Neural progenitor cell (in vitro differentiated cells): ENCODE measurements around the gene TSPYL1. TPM values are rescaled to one million over a fixed set of nuclear protein-coding genes. Genes with fewer than 3 reads are reported as not detected.
"Not testable (repeated sequence)": the region's sequence is repeated elsewhere in the genome, so short reads cannot be mapped to it uniquely, and the experiment has no call there.

Experiments used
- DNase-seq: peaks from one replicate; pipeline ENCODE4 v3.0.0-alpha.2; 2016; ENCODE audit warnings: low spot score
- H2AFZ ChIP-seq: fragments of 200-600 bp; sonication (generic); replicated peaks from 2 replicates; pipeline ENCODE4 v1.6.1; 2016; ENCODE audit warnings: antibody characterized with exemption
- H3F3A ChIP-seq: fragments of 200-600 bp; sonication (generic); 2 replicates; pipeline ENCODE4 v1.6.1; 2016; ENCODE audit warnings: antibody characterized with exemption, low read depth
- H3K27ac ChIP-seq: fragments of 200-600 bp; sonication (generic); 2 replicates; pipeline ENCODE4 v1.5.1; 2016; ENCODE audit warnings: mild to moderate bottlenecking
- H3K27me3 ChIP-seq: fragments of 200-600 bp; sonication (generic); 2 replicates; pipeline ENCODE4 v1.6.1; 2016; ENCODE audit warnings: mild to moderate bottlenecking, moderate library complexity
- H3K36me3 ChIP-seq: fragments of 200-600 bp; sonication (generic); 2 replicates; pipeline ENCODE4 v1.5.1; 2016
- H3K4me1 ChIP-seq: fragments of 200-600 bp; sonication (generic); 2 replicates; pipeline ENCODE4 v1.6.1; 2016; ENCODE audit warnings: mixed run types
- H3K4me2 ChIP-seq: fragments of 200-600 bp; sonication (generic); 2 replicates; pipeline ENCODE4 v1.6.1; 2016
- H3K4me3 ChIP-seq: fragments of 200-600 bp; sonication (generic); 2 replicates; pipeline ENCODE4 v1.5.1; 2016
- H3K79me2 ChIP-seq: fragments of 200-600 bp; sonication (generic); 2 replicates; pipeline ENCODE4 v1.6.1; 2016; ENCODE audit warnings: low read depth
- H3K9ac ChIP-seq: fragments of 200-600 bp; sonication (generic); 2 replicates; pipeline ENCODE4 v1.6.1; 2016
- H3K9me3 ChIP-seq: fragments of 200-600 bp; sonication (generic); 2 replicates; pipeline ENCODE4 v1.5.1; 2016; ENCODE audit warnings: low read depth
- H4K20me1 ChIP-seq: fragments of 200-600 bp; sonication (generic); 2 replicates; pipeline ENCODE4 v1.6.1; 2016; ENCODE audit warnings: low read depth
- H3K27ac Mint-ChIP-seq: 3 replicates; pipeline ENCODE4 v1.8.0; 2021; ENCODE audit warnings: mixed read lengths
- H3K27me3 Mint-ChIP-seq: 2 replicates; pipeline ENCODE4 v1.8.0; 2022; ENCODE audit warnings: low read depth, mild to moderate bottlenecking, inconsistent platforms, moderate library complexity, mixed read lengths; ENCODE audit not compliant: insufficient read depth
- H3K36me3 Mint-ChIP-seq: 3 replicates; pipeline ENCODE4 v1.8.0; 2021; ENCODE audit warnings: mixed read lengths
- H3K4me1 Mint-ChIP-seq: 3 replicates; pipeline ENCODE4 v1.8.0; 2021; ENCODE audit warnings: mixed read lengths
- H3K4me3 Mint-ChIP-seq: 3 replicates; pipeline ENCODE4 v1.8.0; 2021; ENCODE audit warnings: mild to moderate bottlenecking, moderate library complexity, mixed read lengths
- H3K9me3 Mint-ChIP-seq: 3 replicates; pipeline ENCODE4 v1.8.0; 2020; ENCODE audit warnings: mixed read lengths
- CTCF ChIP-seq: fragments of 200-600 bp; sonication (generic); IDR thresholded peaks from 2 replicates; pipeline ENCODE4 v1.5.1; 2017; ENCODE audit warnings: antibody characterized with exemption, mild to moderate bottlenecking
- EZH2 ChIP-seq: fragments of 200-600 bp; sonication (generic); IDR thresholded peaks from 2 replicates; pipeline ENCODE4 v1.6.1; 2017; ENCODE audit warnings: antibody characterized with exemption, mild to moderate bottlenecking, moderate library complexity
- EZH2phosphoT487 ChIP-seq: fragments of 200-600 bp; sonication (generic); IDR thresholded peaks from 2 replicates; pipeline ENCODE4 v1.6.1; 2017; ENCODE audit warnings: antibody characterized with exemption
- total RNA-seq: library from RNA; depleted of rRNA; stranded (reverse); fragments of >200 nt; gene quantifications from 2 replicates; pipeline ENCODE4 v1.2.3, GENCODE V29; 2015; ENCODE audit warnings: low replicate concordance

The TSPYL1 gene
- total RNA-seq, 1 donor from 2014 or later: 63.0 TPM

- no peaks in the 10 kb centered on the region for H3K9me3 ChIP-seq
- no peaks in the 10 kb centered on the region for H3K36me3 ChIP-seq
- H4K20me1 ChIP-seq: no peaks in the 10 kb centered on the region
- Mint-ChIP-seq H3K27ac (no peak overlapping the region), H3K36me3 (no peaks in the 10 kb centered on the region), H3K4me3 (no peak overlapping the region), H3K4me1 (no peaks in the 10 kb centered on the region), H3K9me3 (no peaks in the 10 kb centered on the region), H3K27me3 (no peaks in the 10 kb centered on the region)
- H2AFZ ChIP-seq: no peak overlapping the region
- H3K27ac ChIP-seq: no peak overlapping the region
- DNase-seq: no peak
- TF ChIP-seq CTCF: no peak
- no peak for TF ChIP-seq EZH2
- no peak for TF ChIP-seq EZH2phosphoT487
- H3F3A ChIP-seq: no peaks in the 10 kb centered on the region
- H3K4me2 ChIP-seq: no peak overlapping the region
- no peaks in the 10 kb centered on the region for H3K4me1 ChIP-seq
- H3K27me3 ChIP-seq: no peaks in the 10 kb centered on the region
- H3K4me3 ChIP-seq: no peak overlapping the region
- H3K79me2 ChIP-seq: no peaks in the 10 kb centered on the region
- no peak overlapping the region for H3K9ac ChIP-seq
Observed at GRCh38 chr6:116290799-116291198, 11.1 kb upstream of the TSPYL1 start.

- H3K79me2 ChIP-seq: no peaks in the 10 kb centered on the region
- no peaks in the 10 kb centered on the region for H3K9me3 ChIP-seq
- no peak overlapping the region for H3K9ac ChIP-seq
- H3K36me3 Mint-ChIP-seq: no peaks in the 10 kb centered on the region
- no peaks in the 10 kb centered on the region for H3K27me3 ChIP-seq
- H3K4me3 Mint-ChIP-seq: no peak overlapping the region
- no peaks in the 10 kb centered on the region for H3F3A ChIP-seq
- H3K27me3 Mint-ChIP-seq: no peaks in the 10 kb centered on the region
- no peaks in the 10 kb centered on the region for H3K36me3 ChIP-seq
- H3K27ac Mint-ChIP-seq: no peak overlapping the region
- no peaks in the 10 kb centered on the region for H3K4me1 Mint-ChIP-seq
- TF ChIP-seq EZH2phosphoT487: no peak
- no peak for TF ChIP-seq EZH2
- no peak overlapping the region for H3K27ac ChIP-seq
- no peak for DNase-seq
- no peak overlapping the region for H3K4me2 ChIP-seq
- H3K4me1 ChIP-seq: no peaks in the 10 kb centered on the region
- no peak overlapping the region for H3K4me3 ChIP-seq
- H2AFZ ChIP-seq: no peak overlapping the region
- H3K9me3 Mint-ChIP-seq: no peaks in the 10 kb centered on the region
- H4K20me1 ChIP-seq: no peaks in the 10 kb centered on the region
Observed at GRCh38 chr6:116289876-116290275, 10.1 kb upstream of the TSPYL1 start.

GRCh38 chr6:116287689-116288282 is 8.1 kb upstream of the TSPYL1 start:
- Mint-ChIP-seq H3K9me3 (no peaks in the 10 kb centered on the region), H3K27me3 (no peaks in the 10 kb centered on the region), H3K4me1 (no peaks in the 10 kb centered on the region), H3K4me3 (no peak overlapping the region), H3K27ac (no peak overlapping the region), H3K36me3 (no peaks in the 10 kb centered on the region)
- TF ChIP-seq EZH2 (no peak), EZH2phosphoT487 (no peak), CTCF (peak; percentile 86)
- Histone ChIP-seq H4K20me1 (no peaks in the 10 kb centered on the region), H3K4me3 (no peak overlapping the region), H3K4me2 (no peak overlapping the region), H3F3A (no peaks in the 10 kb centered on the region), H3K79me2 (no peaks in the 10 kb centered on the region), H3K4me1 (no peaks in the 10 kb centered on the region), H3K9me3 (no peaks in the 10 kb centered on the region), H3K27me3 (no peaks in the 10 kb centered on the region), H2AFZ (no peak overlapping the region), H3K27ac (no peak overlapping the region), H3K36me3 (no peaks in the 10 kb centered on the region), H3K9ac (no peak overlapping the region)
- peak; percentile 56 for DNase-seq

- no peaks in the 10 kb centered on the region for H3K36me3 ChIP-seq
- no peaks in the 10 kb centered on the region for H4K20me1 ChIP-seq
- no peak for DNase-seq
- H3K27ac Mint-ChIP-seq: no peak overlapping the region
- H3K4me2 ChIP-seq: no peak overlapping the region
- no peaks in the 10 kb centered on the region for H3K36me3 Mint-ChIP-seq
- H3K9me3 Mint-ChIP-seq: no peaks in the 10 kb centered on the region
- H3K4me3 Mint-ChIP-seq: no peak overlapping the region
- no peak overlapping the region for H3K4me3 ChIP-seq
- no peak overlapping the region for H2AFZ ChIP-seq
- H3K27me3 ChIP-seq: no peaks in the 10 kb centered on the region
- H3K27me3 Mint-ChIP-seq: no peaks in the 10 kb centered on the region
- H3K9me3 ChIP-seq: no peaks in the 10 kb centered on the region
- no peaks in the 10 kb centered on the region for H3K4me1 ChIP-seq
- no peaks in the 10 kb centered on the region for H3K79me2 ChIP-seq
- H3K9ac ChIP-seq: no peak overlapping the region
- no peak for TF ChIP-seq EZH2
- no peak for TF ChIP-seq CTCF
- no peak for TF ChIP-seq EZH2phosphoT487
- no peaks in the 10 kb centered on the region for H3F3A ChIP-seq
- no peaks in the 10 kb centered on the region for H3K4me1 Mint-ChIP-seq
- no peak overlapping the region for H3K27ac ChIP-seq
Observed at GRCh38 chr6:116286773-116287358, 7.1 kb upstream of the TSPYL1 start.

GRCh38 chr6:116284984-116285383 is 5.3 kb upstream of the TSPYL1 start:
- not testable (repeated sequence) for H3K27me3 Mint-ChIP-seq, H3K9me3 Mint-ChIP-seq, H3K9me3 ChIP-seq, H3K4me3 ChIP-seq, H4K20me1 ChIP-seq, H3K27ac ChIP-seq, H2AFZ ChIP-seq, H3K9ac ChIP-seq, H3K27me3 ChIP-seq, DNase-seq, H3K4me1 Mint-ChIP-seq, H3K79me2 ChIP-seq, H3F3A ChIP-seq, H3K27ac Mint-ChIP-seq, H3K4me2 ChIP-seq, H3K4me3 Mint-ChIP-seq, H3K36me3 Mint-ChIP-seq, H3K36me3 ChIP-seq
- H3K4me1 ChIP-seq: peaks cover 11% of the 10 kb centered on the region
